Sigmoid colon (tissue), 4 donors: ENCODE results near the gene FHIP1B.

Experiments
- CTCF ChIP-seq, 4 experiments: fragments of 450-650 bp in 3 of 4; fragments of 200-600 bp in 1 of 4; IDR thresholded peaks; one replicate each; pipeline ENCODE4 v1.5.1; 2016 to 2019; ENCODE audit warnings: antibody characterized with exemption in 4 of 4, mild to moderate bottlenecking in 3 of 4, moderate library complexity in 2 of 4
- EP300 ChIP-seq, 4 donors: sonication (generic); formaldehyde crosslinking; IDR thresholded peaks; one replicate each; pipeline ENCODE4 v1.6.1; 2017; ENCODE audit warnings: antibody characterized with exemption in 4 of 4

- TF ChIP-seq CTCF (IDR thresholded peaks at IDR 0.05), result no peak
- no peak for TF ChIP-seq EP300 (IDR thresholded peaks at IDR 0.05)
Measured at GRCh38 chr11:6175440-6175839, 59.0 kb downstream of the FHIP1B start.
